Measurements from ENCODE around the gene ACOX1. TPM values are rescaled to one million over a fixed set of nuclear protein-coding genes. Genes with fewer than 3 reads are reported as not detected.

Gene ACOX1
- total and polyA plus RNA-seq, 2 experiments from 2014 or later, result 36.0 to 93.6 TPM

GRCh38 chr17:75917917-75918445, 61.0 kb downstream of the ACOX1 start:
- no peak for DNase-seq (ENCODE audit: low spot score)
- WGBS (ENCODE audit: low lambda C conversion rate, missing lambda C conversion rate), result 95% methylated on average over 31 of the region's 31 CpGs
- H3K27ac ChIP-seq, result no peak overlapping the region
- H3K36me3 ChIP-seq (replicated peaks; ENCODE audit: insufficient read depth, low read depth), result no peaks in the 10 kb centered on the region
- no peaks in the 10 kb centered on the region for H4K20me1 ChIP-seq (ENCODE audit: insufficient read depth, poor library complexity, severe bottlenecking)
- H3K9me3 ChIP-seq (ENCODE audit: low read depth), result no peaks in the 10 kb centered on the region
- no peak overlapping the region for H2AFZ ChIP-seq
- no peaks in the 10 kb centered on the region for H3K79me2 ChIP-seq
- H3K4me1 ChIP-seq (ENCODE audit: insufficient read depth), result no peaks in the 10 kb centered on the region
- no peaks in the 10 kb centered on the region for H3K27me3 ChIP-seq
- H3K4me3 ChIP-seq, result no peak overlapping the region
- H3K9me2 ChIP-seq (replicated peaks; ENCODE audit: insufficient read depth), result no peaks in the 10 kb centered on the region
- TF ChIP-seq EZH2 (IDR thresholded peaks at IDR 0.05; ENCODE audit: borderline replicate concordance) (no peak), EZH2phosphoT487 (IDR thresholded peaks at IDR 0.05; ENCODE audit: low read depth, severe bottlenecking, unreplicated experiment) (no peak), CTCF (IDR thresholded peaks at IDR 0.05; ENCODE audit: poor library complexity) (no peak)
- H3K4me2 ChIP-seq, result no peak overlapping the region

GRCh38 chr17:75917141-75917916, 61.6 kb downstream of the ACOX1 start:
- no peaks in the 10 kb centered on the region for H3K9me3 ChIP-seq (ENCODE audit: low read depth)

GRCh38 chr17:75915268-75915667, 63.7 kb downstream of the ACOX1 start:
- peaks cover 8% of the 10 kb centered on the region for H3K4me1 ChIP-seq (ENCODE audit: insufficient read depth)
- H3K9me3 ChIP-seq (ENCODE audit: low read depth), result no peaks in the 10 kb centered on the region
- H3K9me2 ChIP-seq (replicated peaks; ENCODE audit: insufficient read depth), result no peaks in the 10 kb centered on the region
- no peak overlapping the region for H3K4me3 ChIP-seq
- no peaks in the 10 kb centered on the region for H3K36me3 ChIP-seq (replicated peaks; ENCODE audit: insufficient read depth, low read depth)
- no peaks in the 10 kb centered on the region for H3K27me3 ChIP-seq
- no peaks in the 10 kb centered on the region for H4K20me1 ChIP-seq (ENCODE audit: insufficient read depth, poor library complexity, severe bottlenecking)
- H2AFZ ChIP-seq, result no peak overlapping the region
- H3K4me2 ChIP-seq, result no peak overlapping the region
- H3K79me2 ChIP-seq, result no peaks in the 10 kb centered on the region
- DNase-seq (ENCODE audit: low spot score), result no peak
- no peak overlapping the region for H3K27ac ChIP-seq
- TF ChIP-seq CTCF (IDR thresholded peaks at IDR 0.05; ENCODE audit: poor library complexity), result no peak
- no peak for TF ChIP-seq EZH2 (IDR thresholded peaks at IDR 0.05; ENCODE audit: borderline replicate concordance)
- 89% methylated on average over 8 of the region's 8 CpGs for WGBS (ENCODE audit: low lambda C conversion rate, missing lambda C conversion rate)

More at GRCh38 chr17:75917141-75917916, 61.6 kb downstream of the ACOX1 start:
- WGBS (ENCODE audit: low lambda C conversion rate, missing lambda C conversion rate), result 96% methylated on average over 19 of the region's 23 CpGs
- H3K27ac ChIP-seq, result no peak overlapping the region
- no peaks in the 10 kb centered on the region for H3K9me2 ChIP-seq (replicated peaks; ENCODE audit: insufficient read depth)
- H3K4me3 ChIP-seq, result no peak overlapping the region
- H3K4me2 ChIP-seq, result no peak overlapping the region
- no peaks in the 10 kb centered on the region for H3K4me1 ChIP-seq (ENCODE audit: insufficient read depth)
- TF ChIP-seq EZH2phosphoT487 (IDR thresholded peaks at IDR 0.05; ENCODE audit: low read depth, severe bottlenecking, unreplicated experiment) (no peak), EZH2 (IDR thresholded peaks at IDR 0.05; ENCODE audit: borderline replicate concordance) (no peak), CTCF (IDR thresholded peaks at IDR 0.05; ENCODE audit: poor library complexity) (no peak)
- H3K79me2 ChIP-seq, result no peaks in the 10 kb centered on the region
- H4K20me1 ChIP-seq (ENCODE audit: insufficient read depth, poor library complexity, severe bottlenecking), result no peaks in the 10 kb centered on the region
- no peak overlapping the region for H2AFZ ChIP-seq
- H3K36me3 ChIP-seq (replicated peaks; ENCODE audit: insufficient read depth, low read depth), result no peaks in the 10 kb centered on the region
- H3K27me3 ChIP-seq, result no peaks in the 10 kb centered on the region
- no peak for DNase-seq (ENCODE audit: low spot score)

Data from hepatocyte (in vitro differentiated cells).